Breast epithelium (tissue), 4 donors: ENCODE measurements around the gene HRK. TPM values are rescaled to one million over a fixed set of nuclear protein-coding genes. Genes with fewer than 3 reads are reported as not detected.

Experiments used
- DNase-seq, 2 donors: peaks; one replicate each; pipeline ENCODE4 v3.0.0-alpha.2; 2019; ENCODE audit warnings: low spot score in 2 of 2
- H3K27ac ChIP-seq, 2 donors: fragments of 200-600 bp; sonication (generic) in 1 of 2; one replicate each; pipeline ENCODE4 v1.5.1; 2016 to 2019; ENCODE audit warnings: mild to moderate bottlenecking in 1 of 2
- H3K27me3 ChIP-seq, 2 donors: fragments of 200-600 bp; sonication (generic) in 1 of 2; one replicate each; pipeline versions ENCODE4 v1.5.1 to v1.6.0; 2017 to 2019; ENCODE audit warnings: control low read depth in 1 of 2, mild to moderate bottlenecking in 1 of 2
- H3K36me3 ChIP-seq: fragments of 200-600 bp; one replicate; pipeline ENCODE4 v1.5.1; 2019
- H3K4me1 ChIP-seq, 2 donors: fragments of 200-600 bp; sonication (generic); one replicate each; pipeline ENCODE4 v1.5.1; 2016 to 2019; ENCODE audit warnings: control low read depth in 1 of 2
- H3K4me3 ChIP-seq, 3 donors: fragments of 200-600 bp; sonication (generic); 1 replicate in 2 of 3; 2 replicates in 1 of 3; pipeline ENCODE4 v1.5.1; 2016 to 2019; ENCODE audit warnings: mild to moderate bottlenecking in 3 of 3, moderate library complexity in 2 of 3
- H3K9me3 ChIP-seq, 2 donors: fragments of 200-600 bp; sonication (generic) in 1 of 2; one replicate each; pipeline ENCODE4 v1.5.1; 2016 to 2019; ENCODE audit warnings: control low read depth in 1 of 2
- CTCF ChIP-seq, 3 donors: fragments of 450-650 bp; IDR thresholded peaks; one replicate each; pipeline ENCODE4 v1.5.1; 2016 to 2017; ENCODE audit warnings: antibody characterized with exemption in 3 of 3, mild to moderate bottlenecking in 3 of 3, moderate library complexity in 3 of 3
- POLR2A ChIP-seq: fragments of 450-650 bp; IDR thresholded peaks from one replicate; pipeline ENCODE4 v1.6.1; 2016; ENCODE audit warnings: antibody characterized with exemption, mild to moderate bottlenecking, moderate library complexity
- POLR2AphosphoS5 ChIP-seq, 3 donors: sonication (generic); formaldehyde crosslinking; IDR thresholded peaks; one replicate each; pipeline ENCODE4 v1.6.1; 2017; ENCODE audit warnings: antibody characterized with exemption in 3 of 3
- intact Hi-C: fragments of 100-400 bp; cut with DNase I; formaldehyde crosslinking; loops from one replicate; pipeline ENCODE4 v1.15.1; 2023; ENCODE audit warnings: low total_unique reads
- total RNA-seq, 3 donors: library from RNA; depleted of rRNA; stranded (reverse); fragments of >200 nt; gene quantifications; one replicate each; pipeline ENCODE4 v1.1.0, GENCODE V29; 2016

The HRK gene
- total RNA-seq, 3 donors from 2014 or later = 0.15 to 0.33 (median 0.16) TPM

GRCh38 chr12:116919706-116920485, 38.7 kb upstream of the HRK start:
- intact Hi-C loops = no loop called here

GRCh38 chr12:116919247-116919661, 38.0 kb upstream of the HRK start:
- peaks cover 0 to 1% of the 10 kb centered on the region in 2 donors for H3K4me1 ChIP-seq
- H3K36me3 ChIP-seq = no peaks in the 10 kb centered on the region
- H3K27me3 ChIP-seq = no peaks in the 10 kb centered on the region
- no peak overlapping the region for H3K4me3 ChIP-seq
- no peak overlapping the region for H3K27ac ChIP-seq
- no peaks in the 10 kb centered on the region for H3K9me3 ChIP-seq
- no peak for DNase-seq
- TF ChIP-seq CTCF (IDR thresholded peaks at IDR 0.05) = no peak
- no peak for TF ChIP-seq POLR2AphosphoS5 (IDR thresholded peaks at IDR 0.05)
- no peak for TF ChIP-seq POLR2A
- intact Hi-C loops = no loop called here

More at GRCh38 chr12:116919706-116920485, 38.7 kb upstream of the HRK start:
- Histone ChIP-seq H3K27me3 (no peaks in the 10 kb centered on the region), H3K9me3 (no peaks in the 10 kb centered on the region), H3K4me1 (peaks cover 0 to 7% of the 10 kb centered on the region in 2 donors), H3K27ac (no peak overlapping the region), H3K4me3 (no peak overlapping the region), H3K36me3 (no peaks in the 10 kb centered on the region)
- DNase-seq = no peak
- TF ChIP-seq POLR2AphosphoS5 (IDR thresholded peaks at IDR 0.05) (no peak), CTCF (IDR thresholded peaks at IDR 0.05) (no peak), POLR2A (no peak)

- intact Hi-C loops = no loop called here
Measured at GRCh38 chr12:116918464-116918863, 37.2 kb upstream of the HRK start.

GRCh38 chr12:116916714-116917114, 35.5 kb upstream of the HRK start:
- Histone ChIP-seq H3K4me3 (no peak overlapping the region), H3K9me3 (no peaks in the 10 kb centered on the region), H3K36me3 (no peaks in the 10 kb centered on the region), H3K27ac (no peak overlapping the region), H3K4me1 (no peaks in the 10 kb centered on the region), H3K27me3 (no peaks in the 10 kb centered on the region)
- DNase-seq = no peak
- intact Hi-C loops = no loop called here
- TF ChIP-seq POLR2A (no peak), CTCF (IDR thresholded peaks at IDR 0.05) (no peak), POLR2AphosphoS5 (IDR thresholded peaks at IDR 0.05) (no peak)

More at GRCh38 chr12:116918464-116918863, 37.2 kb upstream of the HRK start:
- Histone ChIP-seq H3K4me1 (no peaks in the 10 kb centered on the region), H3K4me3 (no peak overlapping the region), H3K9me3 (no peaks in the 10 kb centered on the region), H3K27ac (no peak overlapping the region), H3K36me3 (no peaks in the 10 kb centered on the region), H3K27me3 (no peaks in the 10 kb centered on the region)
- no peak for TF ChIP-seq POLR2A
- no peak for TF ChIP-seq POLR2AphosphoS5 (IDR thresholded peaks at IDR 0.05)
- no peak for TF ChIP-seq CTCF (IDR thresholded peaks at IDR 0.05)
- no peak for DNase-seq

GRCh38 chr12:116916122-116916521, 34.9 kb upstream of the HRK start:
- DNase-seq = no peak
- Histone ChIP-seq H3K36me3 (no peaks in the 10 kb centered on the region), H3K4me1 (no peaks in the 10 kb centered on the region), H3K27me3 (no peaks in the 10 kb centered on the region), H3K4me3 (no peak overlapping the region), H3K27ac (no peak overlapping the region), H3K9me3 (no peaks in the 10 kb centered on the region)
- TF ChIP-seq POLR2AphosphoS5 (IDR thresholded peaks at IDR 0.05) (no peak), POLR2A (no peak), CTCF (IDR thresholded peaks at IDR 0.05) (no peak)
- intact Hi-C loops = no loop called here
